ENCODE results near the gene DERL3.

DNA sequence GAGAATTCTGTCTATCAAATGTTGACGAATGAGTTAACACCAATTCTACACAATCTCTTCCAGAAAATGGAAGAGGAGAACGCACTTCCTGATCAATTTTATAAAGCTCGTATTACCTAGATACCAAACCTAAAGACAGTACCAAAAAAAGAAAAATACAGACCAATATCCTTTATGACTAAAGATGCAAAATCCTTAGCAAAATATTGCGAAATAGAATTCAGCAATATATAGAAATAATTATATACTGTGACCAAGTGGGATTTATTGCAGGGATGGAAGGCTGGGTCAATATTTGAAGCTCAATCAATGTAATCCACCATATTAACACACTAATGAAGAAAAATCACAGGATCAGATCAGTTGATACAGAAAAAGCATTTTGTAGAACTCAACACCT lies 26.4 kb downstream of the DERL3 start:
- TF ChIP-seq ZNF677 (tag by site-specific recombination; IDR thresholded peaks at IDR 0.05) (no peak), SP2 (tag by site-specific recombination; IDR thresholded peaks at IDR 0.05) (no peak), BCL11A (tag by site-specific recombination; IDR thresholded peaks at IDR 0.05; ENCODE audit: low read depth) (no peak), ZNF114 (tag by site-specific recombination; IDR thresholded peaks at IDR 0.05) (no peak), ZFP37 (tag by site-specific recombination; IDR thresholded peaks at IDR 0.05) (no peak), ZBTB1 (tag by site-specific recombination; IDR thresholded peaks at IDR 0.05) (no peak)
- TF ChIP-seq, protein P1, sequence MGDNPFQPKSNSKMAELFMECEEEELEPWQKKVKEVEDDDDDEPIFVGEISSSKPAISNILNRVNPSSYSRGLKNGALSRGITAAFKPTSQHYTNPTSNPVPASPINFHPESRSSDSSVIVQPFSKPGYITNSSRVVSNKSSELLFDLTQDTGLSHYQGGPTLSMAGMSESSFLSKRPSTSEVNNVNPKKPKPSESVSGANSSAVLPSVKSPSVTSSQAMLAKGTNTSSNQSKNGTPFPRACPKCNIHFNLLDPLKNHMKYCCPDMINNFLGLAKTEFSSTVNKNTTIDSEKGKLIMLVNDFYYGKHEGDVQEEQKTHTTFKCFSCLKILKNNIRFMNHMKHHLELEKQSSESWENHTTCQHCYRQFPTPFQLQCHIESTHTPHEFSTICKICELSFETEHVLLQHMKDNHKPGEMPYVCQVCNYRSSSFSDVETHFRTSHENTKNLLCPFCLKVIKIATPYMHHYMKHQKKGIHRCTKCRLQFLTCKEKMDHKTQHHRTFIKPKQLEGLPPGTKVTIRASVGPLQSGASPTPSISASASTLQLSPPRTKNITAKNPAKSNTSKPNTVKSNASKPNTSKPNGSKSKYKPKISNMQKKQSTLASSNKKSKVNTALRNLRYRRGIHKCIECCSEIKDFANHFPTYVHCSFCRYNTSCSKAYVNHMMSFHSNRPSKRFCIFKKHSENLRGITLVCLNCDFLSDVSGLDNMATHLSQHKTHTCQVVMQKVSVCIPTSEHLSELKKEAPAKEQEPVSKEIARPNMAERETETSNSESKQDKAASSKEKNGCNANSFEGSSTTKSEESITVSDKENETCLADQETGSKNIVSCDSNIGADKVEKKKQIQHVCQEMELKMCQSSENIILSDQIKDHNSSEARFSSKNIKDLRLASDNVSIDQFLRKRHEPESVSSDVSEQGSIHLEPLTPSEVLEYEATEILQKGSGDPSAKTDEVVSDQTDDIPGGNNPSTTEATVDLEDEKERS (tag by site-specific recombination; IDR thresholded peaks at IDR 0.05), result no peak
- TF ChIP-seq, protein P2, sequence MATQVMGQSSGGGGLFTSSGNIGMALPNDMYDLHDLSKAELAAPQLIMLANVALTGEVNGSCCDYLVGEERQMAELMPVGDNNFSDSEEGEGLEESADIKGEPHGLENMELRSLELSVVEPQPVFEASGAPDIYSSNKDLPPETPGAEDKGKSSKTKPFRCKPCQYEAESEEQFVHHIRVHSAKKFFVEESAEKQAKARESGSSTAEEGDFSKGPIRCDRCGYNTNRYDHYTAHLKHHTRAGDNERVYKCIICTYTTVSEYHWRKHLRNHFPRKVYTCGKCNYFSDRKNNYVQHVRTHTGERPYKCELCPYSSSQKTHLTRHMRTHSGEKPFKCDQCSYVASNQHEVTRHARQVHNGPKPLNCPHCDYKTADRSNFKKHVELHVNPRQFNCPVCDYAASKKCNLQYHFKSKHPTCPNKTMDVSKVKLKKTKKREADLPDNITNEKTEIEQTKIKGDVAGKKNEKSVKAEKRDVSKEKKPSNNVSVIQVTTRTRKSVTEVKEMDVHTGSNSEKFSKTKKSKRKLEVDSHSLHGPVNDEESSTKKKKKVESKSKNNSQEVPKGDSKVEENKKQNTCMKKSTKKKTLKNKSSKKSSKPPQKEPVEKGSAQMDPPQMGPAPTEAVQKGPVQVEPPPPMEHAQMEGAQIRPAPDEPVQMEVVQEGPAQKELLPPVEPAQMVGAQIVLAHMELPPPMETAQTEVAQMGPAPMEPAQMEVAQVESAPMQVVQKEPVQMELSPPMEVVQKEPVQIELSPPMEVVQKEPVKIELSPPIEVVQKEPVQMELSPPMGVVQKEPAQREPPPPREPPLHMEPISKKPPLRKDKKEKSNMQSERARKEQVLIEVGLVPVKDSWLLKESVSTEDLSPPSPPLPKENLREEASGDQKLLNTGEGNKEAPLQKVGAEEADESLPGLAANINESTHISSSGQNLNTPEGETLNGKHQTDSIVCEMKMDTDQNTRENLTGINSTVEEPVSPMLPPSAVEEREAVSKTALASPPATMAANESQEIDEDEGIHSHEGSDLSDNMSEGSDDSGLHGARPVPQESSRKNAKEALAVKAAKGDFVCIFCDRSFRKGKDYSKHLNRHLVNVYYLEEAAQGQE (tag by site-specific recombination; IDR thresholded peaks at IDR 0.05), result no peak
- TF ChIP-seq, protein P3, sequence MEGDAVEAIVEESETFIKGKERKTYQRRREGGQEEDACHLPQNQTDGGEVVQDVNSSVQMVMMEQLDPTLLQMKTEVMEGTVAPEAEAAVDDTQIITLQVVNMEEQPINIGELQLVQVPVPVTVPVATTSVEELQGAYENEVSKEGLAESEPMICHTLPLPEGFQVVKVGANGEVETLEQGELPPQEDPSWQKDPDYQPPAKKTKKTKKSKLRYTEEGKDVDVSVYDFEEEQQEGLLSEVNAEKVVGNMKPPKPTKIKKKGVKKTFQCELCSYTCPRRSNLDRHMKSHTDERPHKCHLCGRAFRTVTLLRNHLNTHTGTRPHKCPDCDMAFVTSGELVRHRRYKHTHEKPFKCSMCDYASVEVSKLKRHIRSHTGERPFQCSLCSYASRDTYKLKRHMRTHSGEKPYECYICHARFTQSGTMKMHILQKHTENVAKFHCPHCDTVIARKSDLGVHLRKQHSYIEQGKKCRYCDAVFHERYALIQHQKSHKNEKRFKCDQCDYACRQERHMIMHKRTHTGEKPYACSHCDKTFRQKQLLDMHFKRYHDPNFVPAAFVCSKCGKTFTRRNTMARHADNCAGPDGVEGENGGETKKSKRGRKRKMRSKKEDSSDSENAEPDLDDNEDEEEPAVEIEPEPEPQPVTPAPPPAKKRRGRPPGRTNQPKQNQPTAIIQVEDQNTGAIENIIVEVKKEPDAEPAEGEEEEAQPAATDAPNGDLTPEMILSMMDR (tag by site-specific recombination; IDR thresholded peaks at IDR 0.05), result no peak

All from HEK293 (cell line).